ENCODE measurements around the gene GLCCI1. TPM values are rescaled to one million over a fixed set of nuclear protein-coding genes. Genes with fewer than 3 reads are reported as not detected.

The GLCCI1 gene
- 4.6 and 8.0 TPM in 2 replicates for total RNA-seq (2014; rRNA removed; shearing (Covaris generic))
- 9.2 and 15.4 TPM in 2 replicates for polyA plus RNA-seq (2014; cell fraction: nucleus; rRNA removed)

DNA sequence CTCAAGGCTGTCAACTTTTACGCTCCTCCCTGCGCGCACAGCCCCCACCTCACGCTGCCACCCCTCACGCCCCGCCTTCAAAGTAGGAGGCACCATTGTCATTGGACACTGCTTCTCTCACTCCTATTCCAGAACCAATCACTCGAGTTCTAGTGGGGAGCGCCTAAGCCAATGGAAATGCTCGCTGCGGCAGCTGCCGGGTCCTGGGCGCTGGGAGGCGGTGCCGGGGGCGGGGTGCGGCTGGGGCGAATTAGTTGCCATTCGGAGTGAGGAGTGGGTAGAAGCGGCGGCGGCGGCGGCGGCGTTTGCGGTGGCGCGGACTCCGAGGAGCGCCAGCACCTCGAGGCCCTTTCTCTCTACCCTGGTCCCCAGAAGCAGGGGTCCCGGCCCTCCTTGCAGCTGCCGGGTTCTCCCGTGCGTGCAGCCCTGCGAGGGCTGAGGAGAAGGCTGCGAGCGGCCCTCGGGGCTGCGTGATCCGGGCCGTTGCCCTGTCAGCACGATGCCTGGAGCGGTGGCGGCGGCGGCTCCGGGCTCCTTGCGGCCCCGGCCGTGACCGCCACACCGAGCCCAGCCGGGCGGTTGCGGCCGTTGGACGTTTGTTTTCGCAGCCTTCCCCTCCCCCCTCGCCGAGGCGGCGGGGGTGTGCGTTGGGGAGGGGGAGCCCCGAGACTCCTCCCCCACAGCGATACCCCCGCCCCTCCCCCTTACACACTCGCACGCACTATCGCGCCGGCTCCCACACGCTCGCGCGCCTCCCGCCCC lies at the start of gene GLCCI1:
TSS of gene GLCCI1 (plus strand) at position 253 of the 762 bp plus-strand sequence. CDS start 555 bp downstream, outside the sequence.
- peak; percentile 98 for DNase-seq (ENCODE audit: extremely low read depth, low read depth)

DNA sequence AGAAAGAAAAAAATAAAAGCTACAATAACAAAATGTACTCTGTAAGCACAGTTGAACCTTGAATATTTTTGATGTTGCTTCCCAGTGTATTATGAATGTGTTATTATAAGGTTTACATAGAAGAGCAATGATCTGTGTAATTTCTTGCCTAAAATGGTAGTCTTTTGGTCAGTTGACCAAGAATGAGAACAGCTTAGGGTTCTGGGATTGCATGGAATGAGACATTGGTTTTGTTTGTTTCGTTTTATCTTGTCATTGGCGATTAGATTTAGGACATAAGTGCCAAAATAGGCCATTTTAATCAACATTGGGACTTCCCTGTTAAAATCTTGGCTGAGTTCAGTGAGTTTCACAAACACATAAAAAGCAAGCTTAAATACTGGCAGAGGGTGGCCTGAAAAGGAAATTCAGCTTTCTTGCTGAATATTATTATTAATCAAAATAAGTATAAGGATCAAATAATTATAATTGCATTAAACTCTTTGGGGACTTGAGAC lies 49.1 kb upstream of the GLCCI1 start:
- no peak for DNase-seq (ENCODE audit: extremely low read depth, low read depth)

DNA sequence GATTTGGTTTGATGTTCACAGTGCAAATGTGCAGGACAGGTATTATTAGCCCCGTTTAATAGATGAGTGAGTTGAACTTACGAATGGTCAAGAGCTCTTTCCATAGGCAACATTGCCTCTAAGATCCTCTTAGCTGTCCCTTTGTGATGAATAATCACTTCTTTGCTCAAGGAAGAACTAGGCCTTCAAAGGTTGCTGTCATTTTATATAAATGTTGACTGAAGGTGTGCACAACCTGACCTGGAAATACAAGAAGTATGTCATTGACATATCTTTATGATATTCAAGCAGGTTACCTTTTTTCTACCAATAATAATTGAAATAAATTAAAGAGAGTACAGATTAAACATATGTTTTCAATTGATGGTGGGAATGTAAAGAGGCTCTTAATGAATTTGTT lies 48.5 kb upstream of the GLCCI1 start:
- no peak for DNase-seq (ENCODE audit: extremely low read depth, low read depth)

DNA sequence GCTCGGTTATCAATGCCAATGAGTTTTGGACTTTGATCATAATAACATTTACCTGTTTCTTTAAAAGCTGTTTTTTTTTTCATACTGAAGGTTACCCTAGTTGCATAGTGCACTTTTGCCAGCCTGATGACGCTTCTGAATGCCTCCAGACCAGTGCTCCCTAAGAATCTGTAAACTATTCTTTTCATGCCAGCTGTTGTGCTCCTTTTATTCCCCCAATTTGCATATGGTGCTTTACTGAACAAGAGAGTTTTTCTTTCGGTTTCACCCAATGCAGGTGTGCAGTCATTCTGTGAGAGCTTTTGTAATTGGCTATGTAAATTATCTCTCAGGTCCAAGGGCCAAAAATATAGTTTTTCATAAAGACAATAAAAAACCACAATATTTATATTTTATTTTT lies 48.1 kb upstream of the GLCCI1 start:
- DNase-seq (ENCODE audit: extremely low read depth, low read depth), result no peak

DNA sequence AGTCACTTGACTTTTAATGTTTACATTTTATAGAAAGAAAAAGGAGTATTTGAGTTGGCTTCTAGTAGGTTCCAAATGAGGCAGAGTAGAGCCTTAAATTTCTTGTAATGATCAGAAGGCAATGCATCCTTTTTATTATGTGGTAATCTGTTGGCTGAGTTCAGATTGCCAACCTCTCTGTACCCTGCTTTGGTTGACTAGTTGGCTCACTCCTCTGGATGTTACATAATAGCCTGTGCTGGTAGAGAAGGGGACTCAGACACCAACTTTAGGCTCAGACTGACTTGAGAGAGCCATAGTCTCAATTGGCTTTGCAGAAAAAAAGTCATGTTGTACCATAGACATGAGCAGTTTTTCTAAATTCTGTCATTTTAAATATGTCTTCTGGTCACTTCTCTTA lies 46.8 kb upstream of the GLCCI1 start:
- no peak for DNase-seq (ENCODE audit: extremely low read depth, low read depth)

DNA sequence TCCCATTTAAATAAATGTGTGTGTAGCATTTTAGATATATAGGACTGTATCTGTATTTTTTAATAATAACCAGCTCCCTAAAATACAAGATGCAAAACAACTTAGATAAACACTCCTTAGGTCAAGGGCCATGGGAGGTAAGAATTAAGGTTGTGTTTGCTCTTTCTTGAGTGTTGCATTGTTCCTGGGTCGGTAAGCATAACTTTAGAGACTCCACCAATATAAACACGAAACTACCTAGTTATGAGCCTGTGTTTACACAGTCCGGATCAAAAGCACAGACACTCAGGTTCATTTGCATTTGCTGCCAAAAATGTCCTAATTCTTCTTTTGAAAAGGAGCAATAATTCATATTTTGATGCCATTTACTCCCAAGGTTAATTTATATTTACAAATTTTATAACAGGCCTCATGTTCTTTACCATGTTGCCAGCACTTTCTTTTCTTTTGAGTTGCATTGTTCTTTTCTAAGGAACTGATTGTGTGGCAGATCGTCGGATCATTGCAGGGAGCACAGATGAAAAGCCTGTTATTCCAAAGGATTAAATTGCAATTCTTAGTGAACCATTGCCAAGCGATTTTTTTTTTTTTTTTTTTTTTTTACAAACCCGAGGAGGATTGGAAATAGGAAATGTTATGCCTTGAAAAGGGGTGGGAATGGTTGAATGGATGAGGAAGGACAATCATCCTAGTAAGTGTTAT lies 45.8 kb upstream of the GLCCI1 start:
- DNase-seq (ENCODE audit: extremely low read depth, low read depth), result no peak

DNA sequence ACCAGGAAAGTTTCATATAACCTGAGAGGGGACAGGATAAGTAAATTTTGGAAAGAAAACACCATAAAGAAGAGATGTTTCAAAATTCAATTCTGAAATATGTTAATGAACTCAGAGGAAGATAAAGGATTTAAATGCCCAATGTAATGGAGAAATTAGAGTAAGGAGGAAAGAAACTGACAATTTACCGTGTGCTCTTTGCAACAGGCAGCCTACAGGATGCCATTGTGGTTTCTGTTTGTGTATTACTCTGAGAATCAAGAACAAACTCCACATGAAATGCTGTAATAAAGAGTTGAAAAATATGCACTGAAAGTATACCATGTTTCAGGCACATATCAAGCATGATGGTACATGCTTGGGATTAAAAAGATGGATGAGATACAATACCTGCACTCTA lies 44.8 kb upstream of the GLCCI1 start:
- DNase-seq (ENCODE audit: extremely low read depth, low read depth), result no peak

DNA sequence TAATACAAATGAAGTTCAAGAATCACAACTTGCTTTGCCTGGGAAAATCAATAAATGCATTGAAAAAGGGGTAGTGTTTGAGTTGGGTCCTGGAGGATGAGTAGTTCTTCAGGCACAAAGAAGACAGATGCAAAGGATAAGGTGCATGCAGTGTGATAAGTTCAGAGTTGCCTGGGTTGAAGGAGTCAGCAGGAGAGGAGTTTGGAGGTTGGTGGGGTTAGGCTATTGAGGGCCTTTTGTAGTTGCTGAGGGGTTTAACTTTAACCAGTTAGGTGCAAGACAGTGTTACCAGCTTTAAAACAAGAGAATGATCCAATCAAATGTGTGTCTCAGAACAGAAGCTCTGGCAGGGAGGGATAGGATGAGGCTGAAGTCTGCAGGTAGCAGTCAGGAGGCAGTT lies 44.3 kb upstream of the GLCCI1 start:
- DNase-seq (ENCODE audit: extremely low read depth, low read depth), result no peak

DNA sequence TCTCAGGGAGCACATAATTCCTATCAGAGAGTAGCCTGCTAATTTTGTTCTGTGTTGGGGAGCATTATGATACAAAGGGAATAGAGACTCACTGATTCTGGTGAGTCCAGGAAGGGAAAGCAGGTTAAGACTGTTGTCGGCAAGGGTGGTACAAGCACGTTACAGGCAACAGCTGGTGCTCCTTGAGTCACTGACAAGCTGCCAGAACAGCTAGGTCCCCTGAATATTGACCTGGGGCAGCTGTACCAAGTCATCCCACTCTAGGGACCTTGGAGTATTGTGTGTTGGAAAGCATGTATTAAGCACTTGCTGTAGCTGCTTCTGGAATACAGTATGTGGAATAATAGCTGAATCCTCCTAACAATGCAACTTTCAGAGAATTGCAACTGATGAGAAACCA lies 37.0 kb upstream of the GLCCI1 start:
- DNase-seq (ENCODE audit: extremely low read depth, low read depth), result no peak

DNA sequence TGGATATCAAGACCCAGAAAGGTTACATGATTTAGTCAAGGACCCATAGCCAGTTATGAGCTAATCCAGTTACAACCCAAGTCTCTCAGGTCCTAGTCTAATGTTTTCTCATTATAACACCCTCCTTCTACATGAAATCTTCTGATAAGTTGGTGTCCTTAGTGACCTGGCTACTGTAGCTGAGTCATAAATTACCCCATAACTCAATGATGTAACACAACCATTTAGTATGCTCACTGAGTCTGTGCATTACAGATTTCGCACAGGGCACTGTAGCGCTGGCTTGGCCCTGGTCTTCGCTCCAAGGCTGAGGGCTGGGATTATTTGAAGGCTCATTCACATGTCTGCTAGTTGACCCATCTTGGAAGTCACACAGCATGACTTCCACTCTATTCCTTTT lies 36.0 kb upstream of the GLCCI1 start:
- DNase-seq (ENCODE audit: extremely low read depth, low read depth), result no peak

DNA sequence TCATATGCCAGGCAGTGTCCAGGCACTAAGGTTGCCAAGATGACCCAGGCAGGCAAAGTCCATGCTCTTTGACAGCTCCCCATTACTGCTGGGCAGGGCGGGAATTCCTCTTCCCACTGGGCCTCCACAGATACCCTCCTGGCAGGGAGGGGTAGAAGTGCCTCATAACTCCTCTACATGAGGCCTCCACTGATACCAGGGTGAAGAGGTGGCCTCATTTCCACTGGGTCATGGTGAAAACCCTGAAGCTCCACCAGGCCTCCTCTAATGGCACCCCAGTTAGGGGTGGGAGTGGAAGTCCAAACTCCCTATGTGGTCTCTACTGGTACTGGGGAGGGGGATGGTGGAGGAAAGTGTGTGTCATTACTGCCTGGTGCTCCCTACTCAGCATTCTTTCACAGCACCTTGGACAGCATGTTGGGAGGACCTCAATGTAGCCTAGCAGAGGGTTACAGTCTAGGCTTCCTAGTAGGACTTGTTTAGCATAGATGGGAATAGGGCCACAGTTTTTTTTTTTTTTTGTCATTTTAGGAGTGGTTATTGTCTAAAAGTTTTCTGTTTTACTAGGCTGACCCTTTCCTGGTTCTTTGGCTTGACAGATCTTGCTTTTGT lies 34.6 kb upstream of the GLCCI1 start:
- DNase-seq (ENCODE audit: extremely low read depth, low read depth), result no peak

DNA sequence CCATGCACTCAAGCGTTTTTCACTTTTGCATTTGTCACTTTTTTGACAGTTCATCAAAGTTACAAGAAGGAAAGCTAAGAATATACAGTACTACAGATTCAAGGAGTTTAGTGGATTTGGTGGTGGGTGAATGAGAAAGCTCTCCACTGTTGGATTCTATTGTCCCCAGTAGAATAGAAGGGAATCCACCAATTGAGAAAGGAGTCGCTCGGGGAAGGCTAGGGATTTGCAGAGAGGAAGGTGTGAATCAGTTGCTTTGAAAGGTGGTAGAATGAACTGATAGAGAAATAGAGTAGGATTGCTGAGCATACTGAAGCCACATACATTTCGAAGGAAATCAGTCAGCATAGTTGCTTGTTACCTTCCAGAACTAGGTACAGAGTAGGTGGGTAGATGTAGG lies 33.7 kb upstream of the GLCCI1 start:
- no peak for DNase-seq (ENCODE audit: extremely low read depth, low read depth)

DNA sequence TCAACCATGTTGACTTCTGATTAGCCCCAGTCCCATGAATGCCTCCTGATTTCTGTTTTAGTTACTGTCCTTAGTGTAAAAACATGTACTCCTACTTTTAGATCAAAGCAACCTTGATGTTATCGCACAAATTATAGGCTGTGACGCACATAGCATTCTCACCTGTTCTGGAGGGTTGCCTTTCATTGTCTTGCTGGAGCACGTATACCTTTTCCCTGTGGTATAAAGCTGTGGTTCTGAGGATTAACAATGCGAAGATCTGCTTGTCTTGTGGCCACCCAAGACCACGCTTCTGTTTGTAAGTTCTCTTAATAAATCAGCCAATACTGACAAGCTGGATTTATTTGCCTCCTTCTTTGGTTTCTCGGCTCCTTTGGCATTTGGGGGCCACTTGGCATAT lies 30.1 kb upstream of the GLCCI1 start:
- DNase-seq (ENCODE audit: extremely low read depth, low read depth), result no peak

DNA sequence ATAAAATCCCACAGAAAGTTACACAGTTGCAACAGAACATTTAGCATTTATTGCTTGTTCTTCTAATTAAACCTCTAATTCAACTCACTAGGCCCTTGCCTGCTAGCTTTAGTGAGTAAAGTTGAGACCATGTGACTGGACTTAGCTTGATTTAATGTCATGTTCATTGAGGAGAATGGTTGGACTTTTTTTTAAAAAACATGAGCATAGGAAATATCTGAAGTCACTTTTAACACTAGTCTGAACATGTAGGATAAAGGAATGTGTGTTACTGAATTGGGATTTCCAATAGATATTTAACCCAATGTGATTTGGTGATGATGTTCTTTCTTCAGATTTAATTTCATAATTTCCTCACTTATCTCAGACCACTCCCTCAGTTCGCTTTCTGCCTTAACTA lies 24.6 kb upstream of the GLCCI1 start:
- no peak for DNase-seq (ENCODE audit: extremely low read depth, low read depth)

DNA sequence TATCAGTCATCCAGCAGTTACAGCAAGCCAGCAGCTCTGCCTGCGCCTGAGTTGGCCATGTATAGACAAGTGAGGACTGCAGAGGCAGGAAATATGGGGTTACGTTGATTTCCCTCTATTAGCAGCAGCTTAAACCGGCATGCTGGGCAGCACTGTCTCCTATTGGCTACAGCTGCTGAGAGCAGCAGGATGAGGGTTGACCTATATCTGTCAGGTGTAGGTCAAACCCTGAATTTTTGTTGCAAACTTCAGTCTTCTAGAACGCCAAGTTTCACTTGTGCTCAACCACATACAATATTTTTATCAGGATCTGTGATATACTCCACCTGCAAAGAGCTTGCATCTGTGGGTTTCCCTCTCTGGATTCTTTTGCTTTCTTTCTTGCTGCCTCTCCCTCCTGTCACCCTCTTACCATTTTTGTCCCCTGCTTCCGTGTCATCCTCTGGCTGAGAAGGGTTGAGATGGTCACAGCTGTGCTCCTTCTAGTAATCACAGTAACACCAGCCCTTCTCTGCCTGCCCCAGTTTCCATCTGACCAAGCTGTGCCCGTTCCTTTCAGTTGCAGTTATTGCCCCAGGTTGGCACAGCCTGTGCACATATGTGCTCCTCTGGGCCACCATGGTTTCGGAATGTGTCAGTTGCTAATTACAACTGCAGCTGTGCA lies 23.8 kb upstream of the GLCCI1 start:
- no peak for DNase-seq (ENCODE audit: extremely low read depth, low read depth)

DNA sequence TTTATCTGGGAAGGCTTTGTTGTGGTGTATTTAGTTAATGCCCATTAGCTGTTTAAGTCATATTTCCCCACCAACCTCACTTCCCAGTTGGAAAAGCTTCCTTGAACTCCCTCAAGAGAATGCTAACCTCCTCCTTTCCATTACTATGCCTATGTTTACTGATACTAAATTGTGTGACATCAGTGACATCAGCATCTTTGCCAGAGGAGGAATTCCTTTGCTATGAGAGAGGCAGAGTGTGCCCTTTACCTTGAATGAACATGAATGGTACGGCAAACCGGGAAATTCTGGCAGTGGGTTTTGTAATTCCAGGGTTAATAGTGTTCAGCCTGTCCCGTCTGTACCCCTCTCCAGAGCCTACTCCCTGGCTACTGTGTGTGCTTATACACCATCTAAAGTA lies 22.1 kb upstream of the GLCCI1 start:
- DNase-seq (ENCODE audit: extremely low read depth, low read depth), result no peak

DNA sequence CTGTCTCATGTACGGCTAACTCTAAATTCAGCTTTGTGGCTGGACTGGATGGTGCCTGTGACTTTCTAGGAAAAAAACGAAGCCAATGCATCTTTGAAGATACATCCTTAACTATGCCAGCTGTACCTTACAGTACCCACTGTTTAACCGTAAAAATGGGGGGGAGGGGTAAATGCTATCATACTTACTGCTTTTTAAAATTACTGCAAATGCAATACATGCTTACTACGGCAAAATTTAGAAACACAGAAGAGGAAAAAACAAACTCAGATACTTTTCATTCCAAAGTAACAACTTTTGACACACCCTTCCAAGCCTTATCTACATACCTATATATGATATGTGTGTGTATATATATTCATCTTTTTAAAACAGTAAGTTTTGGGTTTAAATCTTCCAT lies 20.4 kb upstream of the GLCCI1 start:
- no peak for DNase-seq (ENCODE audit: extremely low read depth, low read depth)

DNA sequence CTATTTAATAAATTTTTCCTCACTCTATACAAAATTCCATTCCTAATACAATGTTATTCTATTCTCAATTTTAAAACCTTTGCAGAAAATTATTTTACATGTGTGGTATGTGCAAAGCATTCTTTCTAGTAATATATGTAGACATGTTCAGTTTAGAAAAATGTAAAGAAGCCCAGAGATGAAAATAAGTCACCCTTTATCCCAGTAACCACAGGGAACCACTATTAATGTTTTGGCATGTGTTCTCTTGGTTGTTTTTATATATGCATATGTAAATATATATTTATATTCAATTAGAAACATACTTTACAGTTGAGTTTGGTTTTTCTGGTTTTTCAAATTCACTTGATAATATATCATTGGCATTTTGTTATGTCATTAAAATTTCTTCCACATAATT lies 14.8 kb upstream of the GLCCI1 start:
- DNase-seq (ENCODE audit: extremely low read depth, low read depth), result no peak

DNA sequence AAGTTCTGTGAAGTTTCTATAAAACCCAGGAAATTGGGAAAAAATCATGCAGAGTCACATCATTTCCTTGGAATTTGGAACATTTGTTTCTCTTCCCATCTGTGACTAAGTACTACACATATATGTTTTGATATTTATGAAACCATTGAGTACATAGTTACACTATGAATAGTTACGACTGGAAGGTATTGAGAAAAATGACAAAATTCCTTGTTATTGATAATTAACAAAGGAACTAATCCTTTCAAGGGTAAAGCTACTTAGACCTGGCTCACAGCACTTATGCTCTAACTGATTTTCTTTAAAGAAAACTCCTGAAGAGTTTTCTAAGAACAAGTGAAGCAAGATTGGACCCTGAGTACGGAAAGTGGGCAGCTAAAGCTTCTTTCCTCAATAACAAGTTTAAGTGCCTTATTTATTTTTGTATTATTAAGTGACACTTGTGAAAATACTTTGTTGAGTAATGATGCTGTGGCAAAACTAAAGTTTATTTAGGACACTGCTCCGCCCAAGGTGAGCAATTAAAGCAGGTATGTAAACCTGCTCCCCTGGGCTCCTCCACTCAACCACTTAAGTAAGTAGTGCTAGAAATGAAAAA lies 12.0 kb upstream of the GLCCI1 start:
- DNase-seq (ENCODE audit: extremely low read depth, low read depth), result no peak

DNA sequence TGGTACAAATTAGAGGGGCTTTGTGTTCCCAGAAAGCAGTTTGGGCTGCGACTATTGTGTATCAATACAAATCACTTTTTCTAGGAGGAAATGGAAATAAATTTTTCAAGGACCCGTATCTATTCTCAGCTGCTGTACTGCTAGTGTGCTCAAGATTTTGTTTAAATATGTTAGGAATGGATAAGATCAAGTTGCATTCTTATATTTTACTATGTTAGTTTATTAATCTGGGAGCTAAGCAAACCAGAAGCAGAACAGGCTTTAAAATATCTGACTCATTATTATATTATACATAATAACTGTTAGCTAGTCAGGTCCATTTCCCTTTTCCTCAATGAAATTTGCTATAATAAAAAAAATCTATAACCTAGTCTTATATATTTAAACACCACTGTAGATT lies 11.1 kb upstream of the GLCCI1 start:
- DNase-seq (ENCODE audit: extremely low read depth, low read depth), result no peak
